ACHN (cell line): Measurements from ENCODE around the gene ATAD3A.
"Not testable (repeated sequence)": the region's sequence is repeated elsewhere in the genome, so short reads cannot be mapped to it uniquely, and the experiment has no call there.

Experiments used
- DNase-seq: peaks from one replicate; pipeline ENCODE4 v3.0.0-alpha.2; 2015
- in situ Hi-C: cut with HindIII; loops from 2 replicates; pipeline ENCODE4 v1.10.0; 2017; ENCODE audit warnings: low sequenced_read_pairs, low pct_ligation_motif_present, low pct_unique_long_range_greater_than_20kb

Gene ATAD3A

DNA sequence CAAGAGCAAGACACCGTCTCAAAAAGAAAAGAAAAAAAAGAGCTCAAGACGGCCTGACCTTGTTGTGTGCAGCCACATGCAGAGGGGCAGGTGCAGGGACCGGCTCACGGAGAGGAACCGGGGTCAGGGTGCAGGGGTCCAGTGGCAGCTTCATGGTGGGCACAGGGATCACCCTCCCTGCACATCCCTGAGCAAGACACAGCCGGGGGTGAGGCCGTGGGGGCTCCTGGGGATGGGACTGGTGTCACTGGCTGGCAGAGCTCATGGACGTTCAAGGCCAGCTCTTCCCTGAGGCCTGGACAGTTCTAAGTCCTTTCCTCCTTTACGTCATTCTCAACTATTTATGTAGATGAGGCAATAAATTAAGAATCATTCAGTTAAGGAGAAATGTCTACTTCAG lies 35.0 kb downstream of the ATAD3A start:
- no peak for DNase-seq
- in situ Hi-C loops = no loop called here

DNA sequence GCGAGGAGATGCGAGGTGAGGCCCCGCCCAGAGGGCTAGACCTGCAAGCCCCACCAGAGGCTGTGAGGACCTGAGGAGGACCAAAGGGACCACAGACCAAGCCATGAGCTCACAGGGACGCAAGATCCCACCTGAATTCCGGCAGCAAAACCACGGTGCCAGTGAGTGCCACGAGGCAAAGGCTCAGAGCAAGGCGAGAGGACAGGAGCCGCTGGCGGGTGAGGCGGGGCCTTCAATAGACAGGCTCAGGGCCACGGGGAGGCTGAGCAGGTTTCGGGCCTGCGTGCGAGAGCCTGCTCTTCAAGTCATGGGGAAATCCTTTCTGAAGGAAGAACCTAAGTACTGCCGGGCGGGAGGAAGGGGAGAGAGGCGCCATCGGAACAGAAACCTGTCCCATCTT lies 35.5 kb downstream of the ATAD3A start:
- no peak for DNase-seq
- in situ Hi-C loops = no loop called here

DNA sequence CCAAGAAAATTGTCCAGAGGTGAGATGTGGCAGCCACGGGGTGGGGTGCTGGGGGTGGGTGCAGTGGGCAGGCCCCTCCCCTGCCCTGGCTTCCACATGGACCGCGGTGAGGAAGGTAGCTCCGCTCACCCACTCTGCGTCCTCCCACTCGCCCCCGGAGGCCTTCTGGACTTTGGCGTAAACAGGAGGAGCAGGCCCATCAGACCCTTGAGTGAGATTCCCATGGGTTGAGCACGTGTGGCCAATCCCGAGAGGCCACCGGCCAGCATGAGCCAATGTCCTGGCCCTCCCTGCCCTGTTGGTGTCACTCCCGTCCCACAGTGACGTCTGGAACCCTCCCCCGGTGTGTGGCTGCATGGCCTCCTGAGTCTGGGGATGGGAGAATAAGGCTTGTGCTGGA lies 36.6 kb downstream of the ATAD3A start:
- in situ Hi-C loops = no loop called here
- no peak for DNase-seq

DNA sequence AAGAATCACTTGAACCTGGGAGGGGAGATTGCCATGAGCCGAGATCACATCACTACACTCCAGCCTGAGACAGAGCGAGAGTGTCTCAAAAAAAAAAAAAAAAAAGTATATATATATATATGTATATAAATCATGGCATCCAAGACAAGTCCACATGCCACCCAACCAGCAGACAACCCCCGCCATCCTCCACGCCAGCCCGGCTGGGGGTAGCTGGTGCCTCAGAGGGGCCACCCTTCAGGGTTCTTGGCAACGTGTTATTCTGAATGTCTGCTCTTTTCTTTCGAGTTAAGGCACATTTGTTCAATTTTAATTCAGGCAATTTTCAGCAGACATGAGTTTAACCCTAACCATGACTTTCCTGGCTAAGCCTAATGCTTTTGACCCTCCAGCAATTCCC lies 38.1 kb downstream of the ATAD3A start:
- in situ Hi-C loops = no loop called here

DNA sequence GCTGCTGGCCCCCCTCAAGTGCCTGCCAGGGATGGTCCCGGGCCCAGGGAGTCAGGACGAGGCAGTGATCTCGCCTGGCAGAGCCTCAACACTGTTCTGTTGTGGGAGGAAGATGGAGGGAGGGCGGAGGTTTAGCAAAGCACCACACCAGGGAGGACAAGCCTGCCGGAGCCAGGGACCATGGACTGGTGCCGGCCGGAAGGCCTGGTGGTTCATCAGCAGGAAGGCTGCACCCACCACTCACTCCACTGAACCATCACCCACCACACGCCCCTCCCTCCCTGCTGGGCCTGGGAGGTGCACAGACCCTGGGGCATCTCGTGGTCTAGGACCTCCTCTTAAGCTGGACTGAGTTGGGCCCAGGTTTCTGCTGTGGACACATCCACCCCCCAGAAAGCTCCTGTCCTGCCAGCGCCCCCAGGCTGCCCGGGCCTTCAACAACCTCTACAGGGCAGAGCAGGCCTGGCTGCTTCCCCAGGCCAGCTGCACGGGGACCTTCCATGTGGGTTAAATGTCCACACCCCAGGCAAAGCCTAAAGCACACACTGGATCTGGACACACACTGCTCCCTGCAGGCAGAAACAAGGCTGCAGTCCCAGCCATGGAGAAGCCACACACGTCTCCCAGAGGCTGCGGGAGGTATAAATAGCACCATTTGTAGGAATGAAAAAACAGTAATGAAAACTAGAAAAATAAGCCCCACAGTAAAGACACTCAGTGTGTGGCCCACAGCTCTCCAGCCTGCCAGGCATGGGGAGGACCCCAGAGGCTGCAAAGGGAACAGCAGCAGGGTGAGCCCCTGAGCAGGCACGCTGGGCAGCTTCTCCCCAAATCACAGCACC lies 38.9 kb downstream of the ATAD3A start:
- in situ Hi-C loops = no loop called here
- DNase-seq = peak; percentile 15

More for the DNA sequence above, 38.1 kb downstream of the ATAD3A start:
- no peak for DNase-seq

DNA sequence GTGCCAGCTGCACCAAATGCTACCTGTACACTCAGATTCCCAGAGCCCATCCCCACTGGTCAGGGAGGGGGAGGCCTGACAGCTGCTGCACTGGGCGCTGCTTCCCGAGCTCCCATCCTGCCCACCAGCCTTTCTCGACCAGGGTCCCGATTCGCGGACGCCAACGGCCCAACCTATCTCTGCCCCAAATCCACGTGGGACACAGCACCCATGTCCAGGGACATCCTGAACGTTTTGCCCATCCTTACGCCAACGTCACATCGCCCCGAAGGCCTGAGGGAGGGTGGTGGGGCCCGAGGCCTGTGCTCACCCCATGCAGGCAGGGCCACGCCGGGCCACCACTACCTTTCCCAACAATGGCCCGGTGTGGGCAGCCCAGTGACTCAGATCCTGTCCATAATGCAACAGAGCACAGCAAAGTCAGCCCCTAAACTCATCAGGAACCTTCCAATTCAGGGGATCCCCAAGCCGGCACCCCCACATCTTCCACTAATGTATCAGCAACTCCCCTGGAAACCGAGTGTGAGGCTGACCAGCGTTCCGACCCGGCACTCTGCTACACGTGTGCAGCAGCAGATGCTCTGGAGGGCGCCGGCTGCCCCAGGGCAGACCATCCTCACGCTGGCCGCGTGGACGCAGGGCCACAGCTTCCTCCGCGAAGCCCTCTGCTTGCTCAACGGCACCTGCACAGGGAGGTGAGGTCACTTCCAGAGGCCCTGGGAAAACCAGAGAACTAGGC lies 39.7 kb downstream of the ATAD3A start:
- in situ Hi-C loops = no loop called here
- DNase-seq = no peak

DNA sequence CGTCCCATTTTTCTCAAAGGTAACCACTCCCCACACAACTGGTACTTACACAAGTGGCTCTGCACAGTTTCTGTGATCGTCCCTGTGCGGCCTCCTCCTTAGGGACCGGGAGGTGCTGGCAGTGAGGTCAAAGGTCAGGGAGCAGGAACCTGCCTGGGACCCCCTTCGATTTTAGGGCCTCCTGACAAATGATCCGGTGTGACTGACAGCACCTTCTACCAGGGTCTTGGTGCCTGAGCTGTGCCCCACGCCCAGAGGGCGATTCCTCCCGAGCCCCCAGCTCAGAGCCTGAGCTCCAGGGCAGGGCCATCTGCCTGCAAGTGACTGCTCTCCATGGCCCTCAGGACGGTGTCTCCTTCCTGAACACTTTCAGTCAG lies 40.3 kb downstream of the ATAD3A start:
- in situ Hi-C loops = no loop called here
- no peak for DNase-seq

DNA sequence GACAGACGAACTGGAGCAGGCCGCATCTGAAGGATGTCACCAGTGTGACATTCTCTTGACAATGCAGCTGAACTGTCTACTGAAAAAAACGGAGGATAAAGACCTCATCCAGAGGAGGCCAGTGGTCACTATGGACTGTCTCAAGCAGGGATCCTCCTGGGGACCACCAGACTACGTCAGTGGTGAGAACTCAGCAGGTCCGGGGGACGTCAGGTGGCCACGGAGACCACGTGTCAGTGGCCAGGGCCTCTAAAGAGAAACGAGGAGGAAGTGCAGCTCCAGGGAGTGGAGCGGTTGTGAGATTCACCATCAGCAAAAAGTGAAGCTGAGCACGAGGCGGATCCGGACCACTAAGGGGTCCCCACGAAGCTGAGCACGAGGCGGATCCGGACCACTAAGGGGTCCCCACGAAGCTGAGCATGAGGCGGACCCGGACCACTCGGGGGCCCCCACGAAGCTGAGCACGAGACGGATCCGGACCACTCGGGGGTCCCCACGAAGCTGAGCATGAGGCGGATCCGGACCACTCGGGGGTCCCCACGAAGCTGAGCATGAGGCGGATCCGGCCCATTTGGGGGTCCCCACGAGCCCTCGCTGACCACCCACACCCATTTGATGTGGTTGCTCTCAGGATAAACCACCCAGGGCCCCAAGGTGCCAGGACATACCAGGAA lies 42.0 kb downstream of the ATAD3A start:
- in situ Hi-C loops = no loop called here
- no peak for DNase-seq

DNA sequence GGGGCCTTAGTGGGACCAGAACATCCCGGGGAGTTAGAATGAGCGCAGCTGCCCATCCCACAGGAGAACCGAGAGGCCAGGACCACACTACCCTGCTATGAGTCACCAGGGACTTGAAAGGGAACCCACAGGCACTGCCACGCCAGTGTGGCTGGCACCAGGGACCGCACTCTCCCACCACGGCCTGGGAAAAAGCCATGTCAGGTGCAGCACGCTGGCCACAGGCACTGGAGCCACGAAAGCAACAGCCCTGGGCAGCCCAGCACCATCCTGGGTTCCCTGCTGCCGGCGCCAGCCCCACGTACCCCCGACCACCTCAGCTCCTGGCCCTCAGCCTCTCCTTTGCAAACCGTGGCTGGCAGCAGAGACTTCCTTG lies 42.6 kb downstream of the ATAD3A start:
- in situ Hi-C loops = no loop called here
- DNase-seq = no peak

DNA sequence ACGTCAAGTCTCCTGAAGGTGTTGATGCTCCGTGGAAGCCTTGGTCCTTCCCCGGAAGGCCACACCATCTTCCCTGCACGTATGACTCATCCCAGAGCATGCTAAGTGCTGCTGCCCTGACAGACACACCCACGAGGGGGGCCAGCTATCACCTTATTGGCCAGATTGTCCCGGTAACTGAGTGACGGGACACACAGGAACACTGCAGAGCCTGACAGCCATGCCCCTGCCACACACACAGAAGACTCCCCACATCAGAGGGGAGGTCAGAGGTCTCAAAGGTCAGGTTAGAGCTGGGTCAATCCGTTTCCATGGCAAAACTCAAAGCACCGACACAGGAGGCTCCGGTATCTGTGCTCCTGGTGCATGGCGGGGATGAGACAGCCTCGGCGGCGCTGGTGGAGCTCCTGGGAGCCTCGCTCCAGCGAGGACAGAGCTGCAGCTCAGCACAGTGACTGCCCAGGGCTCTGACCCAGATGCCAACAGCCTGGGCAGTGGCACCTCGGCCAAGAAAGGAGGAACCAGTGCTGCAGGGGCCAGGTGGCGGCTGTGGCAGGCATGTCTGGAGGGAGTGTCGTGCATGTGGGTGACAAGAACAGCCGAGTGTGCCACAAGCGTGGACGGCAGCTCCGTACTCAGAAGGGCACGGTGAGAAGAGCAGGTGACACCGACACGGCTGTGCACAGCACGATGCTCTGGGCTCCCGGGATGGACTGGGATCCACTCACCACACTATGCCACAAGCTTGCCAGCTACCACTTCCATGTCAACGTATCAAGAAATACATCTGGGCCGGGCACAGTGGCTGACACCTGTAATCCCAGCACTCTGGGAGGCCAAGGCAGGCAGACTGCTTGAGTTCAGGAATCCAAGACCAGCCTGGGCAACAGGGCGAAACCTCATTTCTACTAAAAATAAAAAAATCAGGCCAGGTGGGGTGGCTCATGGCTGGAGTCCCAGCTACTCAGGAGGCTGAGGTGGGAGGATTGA lies 43.3 kb downstream of the ATAD3A start:
- in situ Hi-C loops = no loop called here
- DNase-seq = peak; percentile 84

DNA sequence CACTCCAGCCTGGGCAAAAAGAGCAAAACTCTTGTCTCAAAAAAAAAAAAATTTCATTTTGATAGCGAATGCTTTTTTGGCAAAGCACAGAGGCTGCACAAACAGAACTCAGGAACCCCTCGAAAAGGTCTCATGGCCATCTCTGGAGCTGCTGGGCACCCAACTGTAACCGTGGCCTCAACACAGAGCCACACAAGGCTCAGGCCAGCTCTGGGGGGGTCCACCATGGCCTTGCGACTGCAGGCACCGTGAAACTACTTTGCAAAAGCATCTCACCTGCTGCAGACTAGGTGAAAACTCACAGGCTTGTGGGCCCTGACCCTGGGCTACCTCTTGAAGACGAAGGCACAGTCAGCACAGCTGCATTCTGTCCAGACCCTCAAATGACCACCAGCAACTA lies 44.5 kb downstream of the ATAD3A start:
- in situ Hi-C loops = no loop called here
- no peak for DNase-seq

DNA sequence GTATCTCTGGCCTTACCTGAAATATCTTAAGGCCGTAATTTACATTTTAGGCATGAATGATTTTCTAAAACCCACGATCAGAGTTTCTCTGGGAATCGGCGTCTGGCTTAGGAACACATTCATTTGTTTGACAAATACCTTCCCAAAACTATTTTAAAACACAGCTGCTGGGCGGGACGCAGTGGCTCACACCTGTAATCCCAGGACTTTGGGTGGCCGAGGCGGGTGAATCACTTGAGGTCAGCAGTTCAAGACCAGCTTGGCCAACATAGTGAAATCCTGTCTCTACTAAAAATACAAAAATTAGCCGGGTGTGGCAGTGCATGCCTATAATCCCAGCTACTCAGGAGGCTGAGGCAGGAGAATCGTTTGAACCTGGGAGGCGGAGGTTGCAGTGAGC lies 45.0 kb downstream of the ATAD3A start:
- in situ Hi-C loops, DNase-seq: not testable (repeated sequence)

DNA sequence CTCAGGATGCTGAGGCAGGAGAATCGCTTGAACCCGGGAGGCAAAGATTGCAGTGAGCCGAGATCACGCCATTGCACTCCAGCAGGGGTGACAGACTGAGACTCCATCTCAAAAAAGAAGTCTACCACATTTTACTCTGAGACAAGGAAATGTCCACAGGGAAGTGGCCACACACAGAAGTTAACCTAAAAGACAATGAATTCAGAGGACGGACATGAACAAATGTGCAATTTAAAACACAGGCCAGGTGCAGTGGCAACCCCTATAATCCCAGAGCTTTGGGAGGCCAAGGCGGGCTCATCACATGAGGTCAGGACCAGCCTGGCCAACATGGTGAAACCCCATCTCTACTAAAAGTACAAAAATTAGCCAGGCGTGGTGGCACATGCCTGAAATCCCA lies 45.7 kb downstream of the ATAD3A start:
- in situ Hi-C loops, DNase-seq: not testable (repeated sequence)

DNA sequence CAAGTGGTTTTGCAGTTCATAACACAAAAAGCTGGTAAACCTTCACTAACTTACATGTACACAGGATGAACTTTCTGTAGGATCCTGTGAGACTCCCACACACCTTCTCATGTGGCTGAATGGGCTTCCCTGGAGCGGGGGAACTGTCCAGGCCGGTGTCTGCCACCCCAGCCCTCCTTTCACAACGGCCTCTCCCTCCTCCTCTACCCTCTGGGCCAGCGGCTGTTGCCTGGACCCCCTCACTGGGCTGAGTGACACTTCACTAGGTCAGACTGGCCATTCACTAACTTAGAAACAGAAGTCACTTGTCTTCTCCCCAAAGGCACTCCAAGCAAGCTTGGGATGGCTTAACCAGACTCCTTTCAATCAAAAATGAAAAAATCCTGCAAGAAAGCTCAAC lies 46.6 kb downstream of the ATAD3A start:
- in situ Hi-C loops = no loop called here
- DNase-seq = no peak

DNA sequence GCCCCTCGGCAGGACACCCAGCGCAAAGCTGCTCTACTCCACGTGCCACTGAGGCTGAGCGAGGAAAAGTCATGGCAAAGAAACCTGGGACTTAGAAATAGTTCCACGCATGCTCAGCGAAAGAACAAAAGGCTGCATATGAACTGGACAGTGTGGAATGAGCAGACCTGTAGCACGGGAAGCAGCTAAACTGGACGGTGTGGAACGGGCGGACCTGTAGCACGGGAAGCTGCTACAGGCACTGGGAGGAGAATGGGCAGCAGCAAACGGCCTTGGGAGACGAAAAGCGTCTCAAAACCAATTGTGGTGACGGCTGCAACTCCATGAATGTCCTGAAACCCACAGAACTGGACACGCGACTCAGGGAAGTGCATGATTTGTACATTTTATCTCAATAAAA lies 47.1 kb downstream of the ATAD3A start:
- DNase-seq = no peak
- in situ Hi-C loops = no loop called here

DNA sequence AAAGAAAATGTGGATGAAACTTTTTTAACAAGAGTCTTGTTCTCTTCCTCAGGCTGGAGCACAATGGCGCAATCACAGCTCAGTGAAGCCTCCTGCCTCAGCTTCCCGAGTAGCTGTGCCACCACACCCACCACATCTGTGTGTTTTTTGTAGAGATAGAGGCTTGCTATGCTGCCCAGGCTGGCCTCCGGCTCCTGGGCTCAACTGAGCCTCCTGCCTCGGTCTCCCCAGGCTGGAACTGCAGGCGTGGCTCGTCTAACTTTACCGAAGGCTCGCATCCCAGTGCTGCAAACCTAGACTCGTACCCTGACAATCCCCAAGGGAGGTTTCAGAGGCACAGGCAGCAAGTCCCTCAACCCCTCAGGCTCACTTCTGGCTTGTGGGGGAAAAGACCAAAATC lies 48.2 kb downstream of the ATAD3A start:
- in situ Hi-C loops = no loop called here
- no peak for DNase-seq

DNA sequence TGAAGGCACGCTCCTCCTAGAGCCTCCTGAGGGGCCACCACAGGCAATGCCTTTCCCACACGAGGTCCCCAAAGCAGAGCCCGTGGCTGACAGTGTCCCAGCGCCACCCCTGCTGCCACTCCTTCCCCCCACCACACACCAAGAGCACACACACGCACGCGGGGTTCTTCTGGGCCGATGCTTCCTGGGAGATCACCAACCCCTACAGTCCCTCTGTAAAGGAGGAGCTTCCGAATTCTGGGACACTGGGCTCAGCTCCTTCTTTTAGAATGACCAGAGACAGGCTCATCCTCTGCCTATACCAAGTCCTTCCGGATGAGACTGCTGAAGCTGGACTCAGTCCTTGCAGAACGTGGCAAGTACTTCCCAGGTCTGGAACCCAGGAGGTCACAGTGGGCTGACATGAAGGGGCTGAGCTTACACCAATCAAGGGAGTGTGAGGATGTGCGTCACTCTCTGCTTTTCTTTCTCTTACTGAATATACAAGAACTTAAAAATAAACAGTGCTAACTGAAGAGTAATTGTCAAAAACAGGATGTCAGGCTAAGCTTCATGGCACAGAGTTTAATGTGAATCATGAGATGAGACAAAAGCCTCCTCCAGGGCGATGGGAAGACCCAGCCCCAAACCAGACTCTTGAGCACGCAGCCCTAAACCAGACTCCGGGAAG lies 50.0 kb downstream of the ATAD3A start:
- DNase-seq = no peak
- in situ Hi-C loops = no loop called here

DNA sequence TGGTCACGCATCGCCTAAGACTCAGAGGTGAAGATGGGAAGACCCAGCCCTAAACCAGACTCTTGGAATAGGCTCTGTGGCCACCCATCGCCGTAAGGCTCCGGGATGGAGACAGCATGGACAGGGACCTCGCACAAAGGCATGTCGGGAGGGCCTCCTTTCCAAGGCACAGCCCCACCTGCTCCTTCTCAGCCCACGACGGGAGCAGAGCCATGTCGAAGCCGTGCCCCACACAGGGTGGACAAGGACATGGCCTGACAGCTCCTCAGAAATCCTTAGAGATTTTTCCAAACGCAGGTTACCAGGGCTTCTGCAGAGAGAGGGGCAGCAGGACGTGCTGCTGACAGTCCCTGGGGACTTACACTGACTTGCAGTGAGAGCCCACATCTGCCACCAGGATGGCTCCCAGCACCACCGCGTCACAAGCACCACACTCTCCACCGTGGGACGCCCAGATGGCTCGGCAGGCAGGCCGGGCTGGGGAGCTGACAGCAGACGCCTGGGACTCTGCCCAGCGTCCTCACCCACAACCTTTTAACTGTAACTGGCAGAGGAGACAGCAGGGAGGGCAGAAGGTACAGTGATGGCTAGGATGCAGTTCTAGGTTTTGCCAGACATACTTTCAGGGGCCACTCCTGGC lies 50.7 kb downstream of the ATAD3A start:
- no peak for DNase-seq
- in situ Hi-C loops = no loop called here
